Pons (tissue), 1 donor: Measurements from ENCODE around the gene PNLIPRP2.

Experiments
- DNase-seq: peaks from one replicate; pipeline ENCODE4 v3.0.0-alpha.2; 2016; ENCODE audit warnings: low spot score

Gene PNLIPRP2

GRCh38 chr10:116655568-116655967, 34.8 kb downstream of the PNLIPRP2 start:
- no peak for DNase-seq

GRCh38 chr10:116656044-116656443, 35.3 kb downstream of the PNLIPRP2 start:
- DNase-seq = no peak

GRCh38 chr10:116657863-116658551, 37.3 kb downstream of the PNLIPRP2 start:
- DNase-seq = no peak

- DNase-seq = no peak
Measured at GRCh38 chr10:116659049-116659670, 38.4 kb downstream of the PNLIPRP2 start.

- no peak for DNase-seq
Measured at GRCh38 chr10:116660860-116661259, 40.1 kb downstream of the PNLIPRP2 start.

GRCh38 chr10:116663342-116663741, 42.6 kb downstream of the PNLIPRP2 start:
- DNase-seq = no peak

GRCh38 chr10:116664631-116665030, 43.9 kb downstream of the PNLIPRP2 start:
- DNase-seq = no peak

- peak; percentile 9 for DNase-seq
Measured at GRCh38 chr10:116665541-116666125, 44.9 kb downstream of the PNLIPRP2 start.

GRCh38 chr10:116667484-116667883, 46.7 kb downstream of the PNLIPRP2 start:
- no peak for DNase-seq

GRCh38 chr10:116668018-116668417, 47.3 kb downstream of the PNLIPRP2 start:
- no peak for DNase-seq

GRCh38 chr10:116668446-116668845, 47.7 kb downstream of the PNLIPRP2 start:
- DNase-seq = no peak

- no peak for DNase-seq
Measured at GRCh38 chr10:116669080-116669479, 48.3 kb downstream of the PNLIPRP2 start.

GRCh38 chr10:116669832-116670644, 49.3 kb downstream of the PNLIPRP2 start:
- DNase-seq = no peak

GRCh38 chr10:116670706-116671105, 50.0 kb downstream of the PNLIPRP2 start:
- no peak for DNase-seq

GRCh38 chr10:116671274-116671926, 50.6 kb downstream of the PNLIPRP2 start:
- no peak for DNase-seq

GRCh38 chr10:116672891-116673290, 52.1 kb downstream of the PNLIPRP2 start:
- no peak for DNase-seq

- DNase-seq = no peak
Measured at GRCh38 chr10:116673866-116674265, 53.1 kb downstream of the PNLIPRP2 start.

- DNase-seq = no peak
Measured at GRCh38 chr10:116674901-116675423, 54.2 kb downstream of the PNLIPRP2 start.

- no peak for DNase-seq
Measured at GRCh38 chr10:116676118-116676517, 55.4 kb downstream of the PNLIPRP2 start.

- DNase-seq = no peak
Measured at GRCh38 chr10:116676633-116677032, 55.9 kb downstream of the PNLIPRP2 start.

GRCh38 chr10:116679351-116679750, 58.6 kb downstream of the PNLIPRP2 start:
- DNase-seq = no peak

GRCh38 chr10:116683166-116683565, 62.4 kb downstream of the PNLIPRP2 start:
- DNase-seq = no peak
